IPS DF 4.7 (cell line): Measurements from ENCODE around the gene EXOC6.
"Not testable (repeated sequence)": the region's sequence is repeated elsewhere in the genome, so short reads cannot be mapped to it uniquely, and the experiment has no call there.

Experiments
- DNase-seq: peaks from one replicate; pipeline ENCODE4 v3.0.0-alpha.2; 2013; ENCODE audit warnings: low spot score; ENCODE audit errors: extremely low read depth

EXOC6 gene

GRCh38 chr10:93076871-93077270, 228.6 kb downstream of the EXOC6 start:
- no peak for DNase-seq

GRCh38 chr10:93077860-93078337, 229.6 kb downstream of the EXOC6 start:
- no peak for DNase-seq

GRCh38 chr10:93079663-93080349, 231.5 kb downstream of the EXOC6 start:
- no peak for DNase-seq

GRCh38 chr10:93080350-93081046, 232.2 kb downstream of the EXOC6 start:
- no peak for DNase-seq

GRCh38 chr10:93081318-93081717, 233.0 kb downstream of the EXOC6 start:
- no peak for DNase-seq

GRCh38 chr10:93081834-93082233, 233.5 kb downstream of the EXOC6 start:
- DNase-seq: no peak

- no peak for DNase-seq
Measured at GRCh38 chr10:93083743-93084539, 235.6 kb downstream of the EXOC6 start.

- DNase-seq: no peak
Measured at GRCh38 chr10:93085272-93085859, 237.0 kb downstream of the EXOC6 start.

- DNase-seq: no peak
Measured at GRCh38 chr10:93086289-93086688, 238.0 kb downstream of the EXOC6 start.

- DNase-seq: no peak
Measured at GRCh38 chr10:93087846-93088245, 239.5 kb downstream of the EXOC6 start.

GRCh38 chr10:93088466-93088865, 240.1 kb downstream of the EXOC6 start:
- DNase-seq: no peak

- DNase-seq: no peak
Measured at GRCh38 chr10:93090619-93091018, 242.3 kb downstream of the EXOC6 start.

- no peak for DNase-seq
Measured at GRCh38 chr10:93091960-93092359, 243.6 kb downstream of the EXOC6 start.

- DNase-seq: no peak
Measured at GRCh38 chr10:93095225-93095624, 246.9 kb downstream of the EXOC6 start.

GRCh38 chr10:93096901-93097300, 248.6 kb downstream of the EXOC6 start:
- no peak for DNase-seq

GRCh38 chr10:93097386-93097785, 249.1 kb downstream of the EXOC6 start:
- DNase-seq: no peak

- DNase-seq: no peak
Measured at GRCh38 chr10:93098816-93099215, 250.5 kb downstream of the EXOC6 start.

GRCh38 chr10:93099670-93100069, 251.3 kb downstream of the EXOC6 start:
- no peak for DNase-seq

GRCh38 chr10:93101148-93101547, 252.8 kb downstream of the EXOC6 start:
- DNase-seq: not testable (repeated sequence)

GRCh38 chr10:93103953-93104352, 255.6 kb downstream of the EXOC6 start:
- DNase-seq: no peak

- DNase-seq: no peak
Measured at GRCh38 chr10:93106631-93107072, 258.3 kb downstream of the EXOC6 start.
